Endometrium (tissue), 2 donors: Measurements from ENCODE around the gene LTB4R.

ENCODE experiments used
- FAIRE-seq: peaks from 2 replicates; lab custom pipeline; 2012; peaks lifted over from hg19 to GRCh38; lab: Jason Lieb, UNC
- donor health status: control.
- donor health status: control.

Gene LTB4R

DNA sequence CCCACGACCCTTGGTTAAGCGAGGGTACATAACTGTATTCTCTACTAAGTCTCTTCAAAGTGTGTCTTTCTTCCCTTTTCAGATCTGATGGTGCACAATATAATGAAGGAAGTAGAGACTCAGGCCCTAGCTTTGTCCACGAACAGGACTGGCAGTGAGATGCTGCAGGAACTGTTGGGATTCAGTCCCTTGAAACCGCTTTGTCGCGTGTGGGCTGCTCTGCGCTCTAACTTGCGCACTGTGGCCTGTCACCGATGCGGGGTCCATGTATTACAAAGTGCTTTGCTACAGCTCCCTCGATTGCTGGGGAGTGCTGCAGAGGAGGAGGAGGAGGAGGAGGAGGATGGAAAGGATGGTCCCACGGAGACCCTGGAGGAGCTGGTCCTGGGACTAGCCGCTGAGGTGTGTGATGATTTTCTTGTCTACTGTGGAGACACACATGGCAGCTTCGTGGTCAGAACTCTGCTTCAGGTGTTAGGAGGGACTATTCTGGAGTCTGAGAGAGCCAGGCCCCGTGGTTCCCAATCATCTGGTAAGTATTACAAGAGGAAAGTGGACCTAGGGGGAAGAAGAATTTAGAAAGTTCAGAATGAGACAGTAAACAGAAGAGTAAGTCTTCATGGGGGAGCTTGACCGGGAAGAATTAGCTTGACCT lies 10.8 kb upstream of the LTB4R start:
- no peak for FAIRE-seq

DNA sequence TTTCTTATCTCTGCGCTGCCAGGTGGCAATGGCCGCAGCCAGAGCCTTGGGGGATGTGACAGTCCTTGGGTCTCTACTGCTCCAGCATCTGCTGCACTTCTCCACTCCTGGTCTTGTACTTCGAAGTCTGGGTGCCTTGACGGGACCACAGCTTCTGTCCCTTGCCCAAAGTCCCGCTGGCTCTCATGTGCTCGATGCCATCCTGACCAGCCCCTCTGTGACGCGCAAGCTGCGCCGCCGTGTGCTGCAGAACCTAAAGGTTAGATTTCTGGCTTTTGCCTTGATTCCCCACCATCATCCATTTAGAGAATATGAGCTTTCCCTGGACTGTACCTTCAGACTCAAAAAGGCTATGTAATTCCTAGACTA lies 7.3 kb upstream of the LTB4R start:
- FAIRE-seq, result no peak

DNA sequence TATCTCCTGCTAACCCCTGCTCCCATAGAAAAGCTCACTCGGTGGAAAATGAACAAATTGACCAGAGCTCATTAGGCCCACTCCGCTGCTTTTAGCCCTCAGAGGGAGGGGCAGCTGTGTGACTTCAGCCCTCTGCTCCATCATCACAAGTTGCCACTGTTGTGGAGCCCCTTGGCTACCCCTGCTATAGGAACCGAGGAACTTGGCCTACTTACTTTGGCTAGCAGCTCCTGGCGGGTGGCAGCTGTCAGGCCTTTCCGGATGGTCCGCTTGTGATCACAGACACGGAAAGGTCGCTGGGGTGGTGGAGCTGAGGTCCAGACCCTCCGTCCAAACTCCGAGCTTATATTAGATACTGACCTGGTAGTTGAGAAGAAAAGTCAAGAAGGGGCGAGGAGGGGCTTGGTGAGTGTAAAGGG lies 4.1 kb upstream of the LTB4R start:
- no peak for FAIRE-seq

GRCh38 chr14:24307575-24308341 lies 3.5 kb upstream of the LTB4R start, which contains the start of gene CIDEB:
Gene CIDEB, minus strand, starts transcription at chr14:24307977. Its CDS starts 119 bp downstream, at chr14:24307858.
- no peak for FAIRE-seq

- FAIRE-seq, result no peak
Measured at GRCh38 chr14:24308342-24309124, 2.8 kb upstream of the LTB4R start.

- no peak for FAIRE-seq
Measured at GRCh38 chr14:24309538-24310264, 1.6 kb upstream of the LTB4R start, which contains the start of gene LTB4R2. Gene LTB4R2, plus strand, starts transcription at chr14:24310140. Its CDS starts 525 bp downstream, at chr14:24310665.

DNA sequence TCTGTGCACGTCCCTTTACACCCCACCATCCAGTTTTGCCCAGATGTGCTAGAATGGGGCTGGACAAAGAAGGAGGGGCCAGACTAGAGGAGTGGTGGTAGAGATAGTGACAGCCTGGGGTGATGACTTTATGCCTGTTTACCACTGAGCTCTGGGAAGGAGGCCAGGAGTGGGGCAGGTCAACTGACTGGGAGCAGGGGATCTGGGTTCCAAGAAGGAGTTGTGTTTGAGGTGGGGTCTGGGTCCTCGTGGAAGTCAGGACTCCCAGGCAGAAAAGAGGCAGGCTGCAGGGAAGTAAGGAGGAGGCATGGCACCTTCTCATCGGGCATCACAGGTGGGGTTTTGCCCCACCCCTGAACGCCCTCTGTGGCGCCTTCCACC lies 1.0 kb upstream of the LTB4R start:
- no peak for FAIRE-seq

GRCh38 chr14:24311837-24312615 lies 724 bp downstream of the LTB4R start:
- FAIRE-seq, result no peak

DNA sequence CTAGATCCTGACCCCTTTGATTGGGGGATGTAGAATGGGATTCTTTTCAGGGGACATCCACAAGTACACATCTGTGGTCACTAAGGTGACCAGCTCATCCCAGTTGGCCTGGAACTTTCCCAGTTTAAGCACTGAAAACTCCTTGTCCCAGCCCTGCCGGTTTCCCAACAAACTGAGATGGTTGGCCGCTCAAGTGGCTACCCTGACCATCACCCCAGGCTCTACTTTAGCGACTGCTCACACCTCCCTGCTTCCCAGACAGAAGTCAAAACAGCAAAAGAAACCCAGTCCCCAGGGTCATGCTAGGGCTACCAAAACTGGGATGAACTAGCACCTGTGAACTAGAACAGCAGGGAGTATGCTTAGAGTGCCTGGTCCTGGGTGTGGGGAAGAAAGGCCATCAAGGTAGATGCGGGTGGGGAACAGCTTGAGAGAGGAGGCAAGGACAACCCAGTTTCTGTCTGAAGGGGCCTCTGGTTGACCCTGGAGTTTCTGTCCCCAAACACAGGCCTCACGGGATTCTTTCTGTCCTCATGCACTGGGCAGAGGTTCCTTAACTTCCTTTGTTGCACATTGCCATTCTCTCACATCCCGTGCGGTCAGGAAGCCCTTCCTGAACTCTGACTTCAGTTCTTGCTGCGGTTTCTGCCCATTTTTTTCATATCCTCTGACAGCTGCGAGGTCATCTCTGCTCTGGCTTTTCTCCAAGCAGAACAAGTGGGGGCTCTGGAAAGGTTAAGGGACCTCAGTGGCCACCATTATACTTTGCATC lies 1.6 kb downstream of the LTB4R start:
- FAIRE-seq, result no peak

DNA sequence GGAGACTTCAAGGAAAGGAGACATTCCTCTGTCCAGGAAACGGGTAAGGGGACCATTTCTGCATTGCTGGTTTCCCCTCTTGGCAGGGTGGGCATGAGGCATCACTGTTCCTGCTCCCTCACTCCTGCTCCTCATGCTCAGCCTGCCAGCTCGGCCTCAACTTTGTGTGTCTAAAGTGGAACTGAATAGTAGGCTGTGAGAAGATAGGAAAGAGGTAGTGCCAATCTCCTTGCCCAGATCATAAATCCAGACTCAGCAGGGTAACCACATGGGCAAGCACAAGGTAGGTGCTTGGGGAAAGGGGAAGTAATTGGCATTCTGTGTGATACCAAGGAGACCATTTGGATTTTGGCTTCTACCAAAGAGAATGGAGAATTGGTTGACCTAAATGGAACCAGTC lies 2.6 kb downstream of the LTB4R start:
- no peak for FAIRE-seq

DNA sequence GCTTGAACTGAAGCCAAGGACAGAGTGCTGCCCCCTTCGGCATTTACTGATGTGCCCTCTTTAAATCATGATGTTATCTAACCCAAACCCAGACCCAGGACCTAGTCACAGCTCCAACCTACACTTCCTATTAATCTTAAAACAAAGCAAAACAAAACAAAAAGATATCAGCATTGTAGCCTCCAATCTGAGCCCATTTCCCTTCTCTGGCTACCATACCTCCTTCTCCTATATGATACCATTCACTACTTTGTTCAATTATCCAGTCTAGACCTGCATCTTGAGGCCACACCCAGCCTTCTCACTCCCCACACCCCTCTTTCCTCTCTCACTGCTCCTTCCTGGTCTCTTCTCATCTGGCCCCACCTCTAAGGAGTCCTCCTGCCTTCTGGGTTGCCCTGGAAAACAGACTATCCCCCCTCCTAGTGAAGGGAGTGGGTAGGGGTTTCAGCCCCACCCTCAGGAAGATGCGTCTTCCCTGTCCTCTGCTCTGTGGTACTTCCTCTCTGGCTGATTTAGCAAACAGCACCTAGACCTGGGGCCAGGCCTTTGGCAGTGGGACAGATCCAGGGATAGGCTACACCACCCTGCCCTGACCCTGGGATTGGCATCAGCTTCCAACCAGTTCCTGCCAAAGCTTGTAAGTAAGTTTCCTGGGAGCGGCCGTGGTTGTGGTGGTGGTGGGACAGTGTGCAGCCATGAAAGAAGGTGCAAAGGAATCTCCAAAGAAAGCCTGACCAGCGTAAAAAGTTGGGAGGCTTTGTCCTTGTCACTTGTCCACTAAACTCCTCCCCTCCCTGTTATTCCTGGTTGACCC lies 3.3 kb downstream of the LTB4R start:
- FAIRE-seq, result no peak

GRCh38 chr14:24315243-24315806 lies 4.0 kb downstream of the LTB4R start:
- no peak for FAIRE-seq

DNA sequence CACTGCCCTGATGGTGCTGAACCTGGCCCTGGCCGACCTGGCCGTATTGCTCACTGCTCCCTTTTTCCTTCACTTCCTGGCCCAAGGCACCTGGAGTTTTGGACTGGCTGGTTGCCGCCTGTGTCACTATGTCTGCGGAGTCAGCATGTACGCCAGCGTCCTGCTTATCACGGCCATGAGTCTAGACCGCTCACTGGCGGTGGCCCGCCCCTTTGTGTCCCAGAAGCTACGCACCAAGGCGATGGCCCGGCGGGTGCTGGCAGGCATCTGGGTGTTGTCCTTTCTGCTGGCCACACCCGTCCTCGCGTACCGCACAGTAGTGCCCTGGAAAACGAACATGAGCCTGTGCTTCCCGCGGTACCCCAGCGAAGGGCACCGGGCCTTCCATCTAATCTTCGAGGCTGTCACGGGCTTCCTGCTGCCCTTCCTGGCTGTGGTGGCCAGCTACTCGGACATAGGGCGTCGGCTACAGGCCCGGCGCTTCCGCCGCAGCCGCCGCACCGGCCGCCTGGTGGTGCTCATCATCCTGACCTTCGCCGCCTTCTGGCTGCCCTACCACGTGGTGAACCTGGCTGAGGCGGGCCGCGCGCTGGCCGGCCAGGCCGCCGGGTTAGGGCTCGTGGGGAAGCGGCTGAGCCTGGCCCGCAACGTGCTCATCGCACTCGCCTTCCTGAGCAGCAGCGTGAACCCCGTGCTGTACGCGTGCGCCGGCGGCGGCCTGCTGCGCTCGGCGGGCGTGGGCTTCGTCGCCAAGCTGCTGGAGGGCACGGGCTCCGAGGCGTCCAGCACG lies 4.7 kb downstream of the LTB4R start:
- no peak for FAIRE-seq

DNA sequence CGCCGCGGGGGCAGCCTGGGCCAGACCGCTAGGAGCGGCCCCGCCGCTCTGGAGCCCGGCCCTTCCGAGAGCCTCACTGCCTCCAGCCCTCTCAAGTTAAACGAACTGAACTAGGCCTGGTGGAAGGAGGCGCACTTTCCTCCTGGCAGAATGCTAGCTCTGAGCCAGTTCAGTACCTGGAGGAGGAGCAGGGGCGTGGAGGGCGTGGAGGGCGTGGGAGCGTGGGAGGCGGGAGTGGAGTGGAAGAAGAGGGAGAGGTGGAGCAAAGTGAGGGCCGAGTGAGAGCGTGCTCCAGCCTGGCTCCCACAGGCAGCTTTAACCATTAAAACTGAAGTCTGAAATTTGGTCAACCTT lies 5.3 kb downstream of the LTB4R start:
- FAIRE-seq, result no peak

DNA sequence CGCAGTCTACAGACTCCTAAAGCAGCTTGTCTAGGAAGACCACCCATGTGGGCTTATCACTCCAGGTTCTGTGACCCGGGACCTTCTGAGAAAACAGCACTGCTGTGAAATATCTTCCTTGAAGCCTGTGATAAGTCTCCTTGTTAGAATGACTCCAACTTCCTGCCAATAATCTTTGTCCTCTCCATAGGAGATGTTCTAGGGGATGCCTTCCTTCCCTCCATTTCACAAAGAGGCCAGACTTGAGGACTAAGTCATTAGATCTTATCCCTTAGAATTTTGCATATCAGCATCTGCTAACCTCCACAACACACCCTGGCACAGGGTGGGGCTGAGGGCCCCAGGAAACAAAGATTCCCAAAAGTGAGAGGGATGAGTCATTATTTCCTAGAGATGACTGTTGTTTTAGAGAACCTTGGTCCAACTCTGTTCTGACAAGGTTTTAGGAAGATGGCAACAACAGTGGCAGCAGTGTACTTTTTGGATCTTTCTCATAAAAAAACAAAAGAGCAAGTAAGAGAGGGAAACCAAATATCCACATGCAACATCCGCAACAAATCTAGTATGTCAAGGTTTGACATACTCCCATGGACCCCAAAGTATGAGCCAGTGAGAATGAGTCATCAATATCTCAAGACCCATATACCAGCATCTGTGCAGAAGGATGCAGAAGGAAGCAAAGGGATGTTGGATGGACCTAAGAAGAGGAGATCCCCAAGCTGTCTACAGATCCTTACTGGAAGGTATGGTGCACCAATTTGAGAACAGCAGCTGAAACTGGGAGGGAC lies 6.0 kb downstream of the LTB4R start:
- no peak for FAIRE-seq

GRCh38 chr14:24321212-24321975 lies 10.1 kb downstream of the LTB4R start:
- FAIRE-seq, result no peak

- FAIRE-seq, result no peak
Measured at GRCh38 chr14:24322672-24323071, 11.4 kb downstream of the LTB4R start.
